ENCODE data around the gene PNN. TPM values are rescaled to one million over a fixed set of nuclear protein-coding genes. Genes with fewer than 3 reads are reported as not detected.

The PNN gene
- total and polyA plus RNA-seq, 10 of the 15 experiments (the other 5 are each of a cell fraction or from before 2014, with no cell fraction given), result 44.2 to 166 (median 91.0) TPM

GRCh38 chr14:39229601-39230110 is 54.6 kb downstream of the PNN start:
- no peak for TF ChIP-seq ZNF384 (IDR thresholded peaks at IDR 0.05; ENCODE audit: borderline replicate concordance, low read depth, low read length)
- no peak for TF ChIP-seq HCFC1 (IDR thresholded peaks at IDR 0.05; ENCODE audit: low read length)
- TF ChIP-seq POLR2AphosphoS2 (IDR thresholded peaks at IDR 0.05; ENCODE audit: low read depth, low read length), result no peak
- no peak for TF ChIP-seq KAT2A (conservative IDR thresholded peaks at IDR 0.05; ENCODE audit: control insufficient read depth, low read depth, low read length)
- no peak for TF ChIP-seq IKZF2 (IDR thresholded peaks at IDR 0.05)
- TF ChIP-seq RB1 (IDR thresholded peaks at IDR 0.05; ENCODE audit: borderline replicate concordance), result no peak
- TF ChIP-seq MYC (IDR thresholded peaks at IDR 0.05; ENCODE audit: insufficient read depth, insufficient read length, insufficient replicate concordance, low read length, severe bottlenecking), result no peak
- no peak for TF ChIP-seq ZNF274 (IDR thresholded peaks at IDR 0.05; ENCODE audit: insufficient read depth, insufficient read length)
- no peak for TF ChIP-seq YY1 (IDR thresholded peaks at IDR 0.05; ENCODE audit: low read depth, low read length)
- TF ChIP-seq EZH2 (IDR thresholded peaks at IDR 0.05; ENCODE audit: borderline replicate concordance, control insufficient read depth, low read depth, low read length), result no peak
- TF ChIP-seq SKIL (IDR thresholded peaks at IDR 0.05; ENCODE audit: low read depth, poor library complexity, severe bottlenecking), result no peak
- no peak for TF ChIP-seq BRCA1 (IDR thresholded peaks at IDR 0.05; ENCODE audit: low read depth, low read length)
- no peak for TF ChIP-seq NBN (IDR thresholded peaks at IDR 0.05)
- no peak for TF ChIP-seq FOXM1 (IDR thresholded peaks at IDR 0.05; ENCODE audit: low read depth, low read length)
- no peak for TF ChIP-seq BMI1 (IDR thresholded peaks at IDR 0.05; ENCODE audit: borderline replicate concordance)
- no peak for TF ChIP-seq POU2F2 (IDR thresholded peaks at IDR 0.05; ENCODE audit: borderline replicate concordance, low read depth, low read length)
- TF ChIP-seq HDAC2 (IDR thresholded peaks at IDR 0.05), result no peak
- no peak for TF ChIP-seq ZZZ3 (IDR thresholded peaks at IDR 0.05; ENCODE audit: control insufficient read depth, insufficient read length, low read depth)
- no peak for TF ChIP-seq ATF3 (IDR thresholded peaks at IDR 0.05; ENCODE audit: borderline replicate concordance, extremely low read depth, low read depth, low read length)
- intact Hi-C loops (cut with micrococcal nuclease; ENCODE audit: unreplicated experiment) (no loop called here), in situ Hi-C loops (cut with MboI) (no loop called here)
- Histone ChIP-seq H3K27ac (ENCODE audit: control insufficient read depth, insufficient read depth) (no peak overlapping the region), H4K20me1 (ENCODE audit: control insufficient read depth, insufficient read depth) (no peaks in the 10 kb centered on the region), H3K27me3 (replicated peaks in 1 of 2; ENCODE audit: control insufficient read depth in 2 of 2, insufficient read depth in 2 of 2, low read length in 1 of 2) (no peaks in the 10 kb centered on the region), H3K4me1 (ENCODE audit: control insufficient read depth, insufficient read depth, low read length) (no peaks in the 10 kb centered on the region), H3K4me2 (ENCODE audit: control insufficient read depth, insufficient read depth) (no peak overlapping the region), H3K4me3 (no peak overlapping the region), H2AFZ (ENCODE audit: control insufficient read depth, low read depth, low read length) (no peak overlapping the region), H3K9ac (ENCODE audit: control insufficient read depth, insufficient read depth, low read length) (no peak overlapping the region), H3K79me2 (ENCODE audit: control insufficient read depth, insufficient read depth, low read length) (no peaks in the 10 kb centered on the region), H3K36me3 (ENCODE audit: control insufficient read depth in 2 of 2, insufficient read depth in 2 of 2, low read length in 1 of 2) (no peaks in the 10 kb centered on the region), H3K9me3 (replicated peaks; ENCODE audit: control insufficient read depth, insufficient read depth, low read length) (no peaks in the 10 kb centered on the region)
- ATAC-seq (no peak), DNase-seq (ENCODE audit: low read depth, low spot score) (no peak), FAIRE-seq (no peak)
- ChIA-PET POLR2A (no interaction called here), CTCF (interaction anchor here (0.6 to 3.4 kb wide), 5 partner anchors 59 to 1017 kb away, joined by 3 to 17 read pairs (median 3); no protein-coding TSS in a partner anchor), RAD21 (ENCODE audit: unreplicated experiment) (interaction anchor here (0.6 to 0.8 kb wide), 4 partner anchors 71 to 202 kb away, joined by 3 read pairs; no protein-coding TSS in a partner anchor), SMC1A (ENCODE audit: uncharacterized antibody, unreplicated experiment) (interaction anchor here (0.8 to 4.3 kb wide), 2 partner anchors 128 to 240 kb away, joined by 3 to 76 read pairs; no protein-coding TSS in a partner anchor)
- BruUV-seq (replicated peaks), result no TSS peak
- WGBS (ENCODE audit: insufficient coverage, insufficient replicate concordance, low lambda C conversion rate, missing lambda C conversion rate), result 94% methylated on average over 3 of the region's 3 CpGs

Measured in GM12878 (cell line).